GM12872 (cell line): ENCODE measurements around the gene CAMTA2.

ENCODE experiments used
- CTCF ChIP-seq: IDR thresholded peaks from 3 replicates; pipeline ENCODE4 v1.5.1; 2011; ENCODE audit warnings: low read depth, mild to moderate bottlenecking, low read length, moderate library complexity; ENCODE audit not compliant: insufficient read depth

CAMTA2 gene

GRCh38 chr17:4970273-4970672 is 17.2 kb downstream of the CAMTA2 start:
- no peak for TF ChIP-seq CTCF

- TF ChIP-seq CTCF, result no peak
Observed at GRCh38 chr17:4969551-4970173, 17.8 kb downstream of the CAMTA2 start.

- TF ChIP-seq CTCF, result no peak
Observed at GRCh38 chr17:4969047-4969550, 18.4 kb downstream of the CAMTA2 start.

- TF ChIP-seq CTCF, result no peak
Observed at GRCh38 chr17:4968486-4969046, 18.9 kb downstream of the CAMTA2 start.

- TF ChIP-seq CTCF, result no peak
Observed at GRCh38 chr17:4967539-4968485, 19.7 kb downstream of the CAMTA2 start, which contains the start of gene SPAG7. Gene SPAG7 (minus strand): TSS chr17:4967817. CDS start chr17:4967804, 13 bp downstream.

- no peak for TF ChIP-seq CTCF
Observed at GRCh38 chr17:4966844-4967538, 20.5 kb downstream of the CAMTA2 start.
